Measurements from ENCODE around the gene TAF11L7.
"Not testable (repeated sequence)": the region's sequence is repeated elsewhere in the genome, so short reads cannot be mapped to it uniquely, and the experiment has no call there.

Gene TAF11L7

DNA sequence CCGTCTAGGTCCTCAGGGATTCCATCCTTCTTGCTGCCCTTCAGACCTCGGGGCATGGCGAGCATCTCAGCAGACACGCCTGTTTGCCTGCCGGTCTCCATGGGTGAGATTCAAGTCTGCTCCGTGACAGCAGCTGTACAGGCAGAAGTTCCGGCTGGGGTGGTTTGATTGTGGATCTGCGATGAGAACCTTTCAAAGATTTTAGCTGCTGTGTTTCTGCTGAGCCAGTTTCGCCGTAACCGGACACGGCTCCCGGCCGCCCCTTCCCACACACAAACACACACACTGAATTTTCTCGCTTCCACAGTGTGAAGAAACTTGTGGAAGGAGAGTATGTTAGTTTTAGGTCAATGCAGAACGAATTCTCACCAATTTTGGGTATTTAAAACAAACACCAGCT lies at the start of gene TAF11L7:
TAF11L7 (minus strand) TSS at position 101 of the 400 bp plus-strand sequence.
- not testable (repeated sequence) for H3K9ac ChIP-seq (ENCODE audit: low read length); H3K27ac ChIP-seq (ENCODE audit: low read length); H3K9me3 ChIP-seq (ENCODE audit: insufficient read depth, low read length); H3K4me1 ChIP-seq (ENCODE audit: low read length); H3K4me3 ChIP-seq (ENCODE audit: low read length); H3K79me2 ChIP-seq (ENCODE audit: low read length); H3K27me3 ChIP-seq (ENCODE audit: low read depth, low read length); H3K4me2 ChIP-seq (ENCODE audit: low read length); H3K36me3 ChIP-seq (replicated peaks; ENCODE audit: low read depth, low read length); H4K20me1 ChIP-seq (ENCODE audit: insufficient read depth, low read length); H2AFZ ChIP-seq (ENCODE audit: low read depth, low read length)

DNA sequence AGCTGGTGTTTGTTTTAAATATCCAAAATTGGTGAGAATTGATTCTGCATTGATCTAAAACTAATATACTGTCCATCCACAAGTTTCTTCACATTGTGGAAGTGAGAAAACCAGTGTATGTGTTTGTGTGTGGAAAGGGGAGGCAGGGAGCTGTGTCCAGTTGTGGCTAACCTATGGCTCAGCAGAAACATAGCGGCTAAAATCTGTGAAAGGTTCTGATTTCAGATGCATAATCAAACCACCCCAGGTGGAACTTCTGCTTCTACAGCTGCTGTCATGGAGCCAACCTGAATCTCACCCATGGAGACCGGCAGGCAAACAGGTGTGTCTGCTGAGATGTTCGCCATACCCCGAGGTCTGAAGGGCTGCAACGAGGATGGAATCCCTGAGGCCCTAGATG lies 48.6 kb upstream of the TAF11L7 start, which contains the start of gene TAF11L14:
TAF11L14 (plus strand) TSS at position 301 of the 400 bp plus-strand sequence.
- TF ChIP-seq EZH2phosphoT487 (IDR thresholded peaks at IDR 0.05; ENCODE audit: low read depth), result no peak
- no peak for TF ChIP-seq CTCF (IDR thresholded peaks at IDR 0.05; ENCODE audit: low read depth, low read length)
- H3K4me3 ChIP-seq (ENCODE audit: low read length), result no peak within 1 kb of the TSS
- no peak within 1 kb of the TSS for H3K4me2 ChIP-seq (ENCODE audit: low read length)
- no peaks in the 10 kb centered on the region for H3K27me3 ChIP-seq (ENCODE audit: low read depth, low read length)
- no peaks in the 10 kb centered on the region for H4K20me1 ChIP-seq (ENCODE audit: insufficient read depth, low read length)
- H3K9me3 ChIP-seq (ENCODE audit: insufficient read depth, low read length), result no peaks in the 10 kb centered on the region
- no peaks in the 10 kb centered on the region for H3K79me2 ChIP-seq (ENCODE audit: low read length)
- no peaks in the 10 kb centered on the region for H3K4me1 ChIP-seq (ENCODE audit: low read length)
- no peak within 1 kb of the TSS for H3K27ac ChIP-seq (ENCODE audit: low read length)
- no peak within 1 kb of the TSS for H3K9ac ChIP-seq (ENCODE audit: low read length)
- no peaks in the 10 kb centered on the region for H3K36me3 ChIP-seq (replicated peaks; ENCODE audit: low read depth, low read length)
- H2AFZ ChIP-seq (ENCODE audit: low read depth, low read length), result no peak within 1 kb of the TSS

DNA sequence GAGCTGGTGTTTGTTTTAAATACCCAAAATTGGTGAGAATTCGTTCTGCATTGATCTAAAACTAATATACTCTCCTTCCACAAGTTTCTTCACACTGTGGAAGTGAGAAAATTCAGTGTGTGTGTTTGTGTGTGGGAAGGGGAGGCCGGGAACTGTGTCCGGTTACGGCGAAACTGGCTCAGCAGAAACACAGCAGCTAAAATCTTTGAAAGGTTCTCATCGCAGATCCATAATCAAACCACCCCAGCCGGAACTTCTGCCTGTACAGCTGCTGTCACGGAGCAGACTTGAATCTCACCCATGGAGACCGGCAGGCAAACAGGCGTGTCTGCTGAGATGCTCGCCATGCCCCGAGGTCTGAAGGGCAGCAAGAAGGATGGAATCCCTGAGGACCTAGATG lies 46.2 kb upstream of the TAF11L7 start, which contains the start of gene TAF11L13:
TAF11L13 (plus strand) TSS at position 301 of the 400 bp plus-strand sequence.
- H3K4me1 ChIP-seq (ENCODE audit: low read length); H3K36me3 ChIP-seq (replicated peaks; ENCODE audit: low read depth, low read length); H4K20me1 ChIP-seq (ENCODE audit: insufficient read depth, low read length); H3K79me2 ChIP-seq (ENCODE audit: low read length); H3K4me3 ChIP-seq (ENCODE audit: low read length); H3K9ac ChIP-seq (ENCODE audit: low read length); H2AFZ ChIP-seq (ENCODE audit: low read depth, low read length); H3K27me3 ChIP-seq (ENCODE audit: low read depth, low read length); H3K27ac ChIP-seq (ENCODE audit: low read length); H3K4me2 ChIP-seq (ENCODE audit: low read length); H3K9me3 ChIP-seq (ENCODE audit: insufficient read depth, low read length): not testable (repeated sequence)

- Histone ChIP-seq H3K4me2 (ENCODE audit: low read length) (no peak overlapping the region), H3K4me1 (ENCODE audit: low read length) (no peaks in the 10 kb centered on the region), H3K27ac (ENCODE audit: low read length) (no peak overlapping the region), H3K9me3 (ENCODE audit: insufficient read depth, low read length) (no peaks in the 10 kb centered on the region), H2AFZ (ENCODE audit: low read depth, low read length) (no peak overlapping the region), H4K20me1 (ENCODE audit: insufficient read depth, low read length) (no peaks in the 10 kb centered on the region), H3K9ac (ENCODE audit: low read length) (no peak overlapping the region), H3K79me2 (ENCODE audit: low read length) (no peaks in the 10 kb centered on the region), H3K27me3 (ENCODE audit: low read depth, low read length) (no peaks in the 10 kb centered on the region), H3K4me3 (ENCODE audit: low read length) (no peak overlapping the region), H3K36me3 (replicated peaks; ENCODE audit: low read depth, low read length) (no peaks in the 10 kb centered on the region)
- no peak for TF ChIP-seq CTCF (IDR thresholded peaks at IDR 0.05; ENCODE audit: low read depth, low read length)
- TF ChIP-seq EZH2phosphoT487 (IDR thresholded peaks at IDR 0.05; ENCODE audit: low read depth), result no peak
Measured at GRCh38 chr5:17625686-17626085, 40.1 kb upstream of the TAF11L7 start.

DNA sequence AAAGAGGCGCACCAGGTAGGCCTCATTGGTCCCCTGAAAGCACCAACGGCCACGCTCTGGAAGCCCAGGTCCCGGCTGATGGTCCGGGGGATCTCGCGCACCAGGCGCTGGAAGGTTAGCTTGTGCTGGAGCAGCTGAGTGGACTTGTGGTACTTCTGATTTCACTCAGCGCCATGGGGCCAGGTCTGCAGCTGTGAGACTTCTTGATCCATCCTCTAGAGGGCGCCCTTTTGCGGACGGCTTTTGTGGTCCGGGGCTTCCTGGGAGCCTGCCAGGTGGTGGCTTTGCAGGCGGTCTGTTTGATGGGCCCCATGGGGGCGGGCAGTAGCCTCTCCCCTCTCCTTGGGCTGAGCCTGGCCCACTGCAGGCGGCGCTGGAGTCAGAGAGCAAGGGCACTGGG lies 35.1 kb upstream of the TAF11L7 start:
- H3K36me3 ChIP-seq (replicated peaks; ENCODE audit: low read depth, low read length), result no peaks in the 10 kb centered on the region
- H3K4me1 ChIP-seq (ENCODE audit: low read length), result no peaks in the 10 kb centered on the region
- no peaks in the 10 kb centered on the region for H3K9me3 ChIP-seq (ENCODE audit: insufficient read depth, low read length)
- no peak overlapping the region for H3K9ac ChIP-seq (ENCODE audit: low read length)
- H3K4me3 ChIP-seq (ENCODE audit: low read length), result no peak overlapping the region
- H3K27ac ChIP-seq (ENCODE audit: low read length), result no peak overlapping the region
- H3K27me3 ChIP-seq (ENCODE audit: low read depth, low read length), result no peaks in the 10 kb centered on the region
- no peak overlapping the region for H2AFZ ChIP-seq (ENCODE audit: low read depth, low read length)
- H3K4me2 ChIP-seq (ENCODE audit: low read length), result no peak overlapping the region
- H4K20me1 ChIP-seq (ENCODE audit: insufficient read depth, low read length), result no peaks in the 10 kb centered on the region
- H3K79me2 ChIP-seq (ENCODE audit: low read length), result no peaks in the 10 kb centered on the region
- TF ChIP-seq EZH2phosphoT487 (IDR thresholded peaks at IDR 0.05; ENCODE audit: low read depth), result no peak
- peak; percentile 9; the same call in 1 of the 2 replicates for TF ChIP-seq CTCF (IDR thresholded peaks at IDR 0.05; ENCODE audit: low read depth, low read length)
